Urothelium cell line (cell line): ENCODE data around the gene RHOBTB1.

Experiments
- DNase-seq: peaks from one replicate; pipeline ENCODE4 v3.0.0; 2011; ENCODE audit warnings: low spot score, mixed read lengths
- FAIRE-seq: peaks from 2 replicates; lab custom pipeline; 2011; peaks lifted over from hg19 to GRCh38; lab: Jason Lieb, UNC

RHOBTB1 gene

DNA sequence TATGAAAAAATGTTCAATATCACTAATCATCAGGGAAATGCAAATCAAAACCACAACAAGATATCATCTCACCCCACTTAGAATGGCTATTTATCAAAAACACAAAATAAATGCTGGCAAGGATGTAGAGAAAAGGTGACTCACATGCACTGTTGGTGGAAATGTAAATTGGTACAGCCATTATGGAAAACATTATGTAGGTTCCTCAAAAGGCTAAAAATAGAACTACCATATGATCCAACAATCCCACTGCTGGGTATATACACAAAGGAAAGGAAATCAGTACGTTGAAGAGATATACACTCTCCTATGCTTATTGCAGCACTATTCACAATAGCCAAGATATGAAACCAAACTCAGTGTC lies 115.5 kb downstream of the RHOBTB1 start:
- FAIRE-seq (no peak), DNase-seq (no peak)

DNA sequence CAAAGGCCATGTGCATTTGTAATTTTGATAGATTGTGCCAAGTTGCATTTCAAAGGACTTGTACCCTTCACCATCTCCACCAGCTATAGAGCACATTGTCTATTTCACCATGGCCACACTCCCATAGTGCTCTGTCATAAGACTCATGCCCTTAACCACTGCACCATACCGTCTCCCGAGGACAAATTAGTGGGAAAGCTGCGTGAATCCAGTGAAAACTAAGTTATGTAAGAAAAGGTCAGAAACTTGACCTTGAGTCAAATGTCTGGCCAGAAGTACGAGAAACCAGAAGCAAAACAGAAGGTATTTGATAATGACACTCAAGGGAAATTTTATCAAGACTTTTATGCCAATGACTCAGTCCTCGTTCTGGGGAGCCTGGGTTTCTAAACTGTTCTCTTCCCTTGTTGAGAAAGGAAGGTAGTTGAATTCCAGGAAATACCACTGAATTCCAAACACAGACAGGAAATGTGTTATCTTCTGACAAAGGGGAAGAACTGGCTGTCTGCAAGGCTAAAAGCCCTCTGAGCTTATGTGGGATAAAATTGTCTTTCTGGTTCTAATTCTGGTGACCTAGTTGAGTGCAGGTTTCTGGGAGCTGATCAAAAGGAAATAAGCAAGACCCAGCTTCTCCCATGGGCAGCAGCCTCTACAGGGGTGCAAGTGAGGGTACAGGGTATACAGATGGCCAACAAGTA lies 116.0 kb downstream of the RHOBTB1 start:
- FAIRE-seq (peak; percentile 17), DNase-seq (peak; percentile 49)

DNA sequence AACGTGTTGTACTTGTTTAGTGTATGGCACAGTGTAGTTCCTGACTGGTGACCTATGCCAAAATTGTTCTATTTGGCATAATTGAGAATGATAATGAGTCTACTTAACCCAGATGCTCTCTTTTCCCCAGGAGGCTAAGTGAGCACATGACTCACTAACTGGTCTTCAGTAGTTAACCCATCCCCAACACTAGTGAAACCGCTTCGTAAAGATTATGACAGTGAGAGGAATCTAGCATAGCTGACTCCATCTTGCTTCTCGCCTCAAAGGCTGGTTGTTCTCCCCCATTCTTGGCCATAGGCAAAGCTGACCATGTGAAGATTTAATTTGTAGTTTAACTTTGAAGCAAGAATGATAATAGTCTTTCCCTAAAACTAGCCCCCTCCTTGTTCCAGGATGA lies 118.5 kb downstream of the RHOBTB1 start:
- FAIRE-seq, result no peak
- no peak for DNase-seq

DNA sequence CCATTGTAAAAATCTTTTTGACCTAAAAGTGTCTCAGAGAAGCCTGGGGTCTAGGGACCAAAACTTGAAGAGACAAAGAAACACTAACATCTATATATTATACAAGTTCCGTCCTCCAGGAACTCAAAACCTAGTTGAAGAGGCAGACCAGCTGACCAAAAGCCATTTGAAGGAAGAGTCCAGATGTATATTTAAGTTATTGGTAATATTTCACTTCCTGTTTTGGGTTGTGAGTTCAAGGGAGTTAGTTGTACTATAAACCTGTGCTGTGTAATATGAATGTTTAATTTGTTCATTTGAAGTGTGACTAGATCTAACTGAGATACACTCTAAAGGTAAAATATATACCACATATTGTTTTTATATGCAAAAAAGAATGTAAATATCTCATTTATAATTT lies 120.7 kb downstream of the RHOBTB1 start:
- no peak for DNase-seq
- no peak for FAIRE-seq

DNA sequence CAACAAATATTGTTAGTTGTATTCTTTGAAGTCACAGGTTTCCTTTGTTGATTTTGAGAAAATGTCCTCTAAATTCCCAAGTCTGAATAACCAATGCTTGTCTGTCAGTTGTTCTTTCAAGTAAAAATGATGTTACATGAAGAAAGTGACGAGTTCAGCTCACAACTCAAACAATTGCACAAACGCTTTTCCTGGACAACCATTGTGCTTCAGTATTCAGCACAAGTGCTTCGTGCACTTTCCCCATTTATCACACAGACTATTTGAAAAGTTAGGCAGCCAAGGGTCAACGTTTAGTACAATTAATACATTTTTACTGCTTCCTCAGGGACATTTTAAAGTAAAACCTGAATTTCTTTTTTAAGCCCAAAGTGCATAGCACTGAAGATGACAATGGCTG lies 121.2 kb downstream of the RHOBTB1 start:
- no peak for FAIRE-seq
- no peak for DNase-seq

DNA sequence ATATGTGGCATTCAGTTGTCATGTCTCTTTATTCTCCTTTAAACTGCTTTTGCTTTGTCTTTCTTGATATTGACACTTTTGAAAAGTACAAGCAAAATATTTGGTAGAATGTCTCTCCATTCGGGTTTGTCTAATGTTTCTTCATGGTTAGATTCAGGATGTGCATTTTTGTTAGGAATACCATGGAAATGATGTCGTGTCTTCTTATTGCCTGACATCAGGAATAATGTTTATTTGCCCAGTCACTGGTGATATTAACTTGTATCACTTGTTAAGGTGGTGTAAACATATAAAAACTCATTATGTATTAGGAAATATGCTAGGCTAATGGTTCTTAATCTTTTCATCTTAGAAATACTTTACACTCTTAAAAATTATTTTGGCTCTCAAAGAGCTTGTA lies 122.3 kb downstream of the RHOBTB1 start:
- no peak for FAIRE-seq

DNA sequence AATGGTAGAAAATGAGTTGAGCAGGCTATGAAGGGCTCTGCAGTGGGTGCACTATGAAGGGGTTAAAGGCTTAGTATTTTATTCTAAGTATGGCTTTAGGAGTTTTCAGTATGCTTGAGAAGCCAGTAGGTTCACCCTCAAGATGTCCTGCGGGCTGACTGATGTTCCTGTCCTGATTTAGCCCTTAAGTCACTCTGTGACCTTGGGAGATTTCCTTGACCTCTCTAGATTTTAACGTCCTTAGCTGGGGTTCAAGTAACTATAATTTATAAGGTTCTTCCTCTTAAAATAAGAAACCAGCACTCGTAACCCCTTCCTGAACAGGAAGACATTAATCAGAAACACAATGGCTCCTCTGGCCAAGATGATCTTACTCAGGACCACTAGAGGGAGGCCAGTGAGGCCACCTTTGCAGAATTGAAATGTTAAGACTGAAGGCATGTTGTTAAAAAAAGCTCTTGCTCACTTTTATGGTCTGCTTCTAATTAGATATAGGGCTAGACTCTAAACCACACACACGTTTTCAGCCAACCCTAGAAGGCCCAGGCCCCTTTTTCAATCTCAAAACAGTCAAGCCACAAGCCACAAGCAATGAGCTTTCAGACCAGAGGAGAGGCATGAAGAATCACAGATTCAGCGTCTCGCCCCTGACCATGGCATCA lies 123.8 kb downstream of the RHOBTB1 start:
- no peak for FAIRE-seq
- DNase-seq, result no peak

More for the DNA sequence above, 122.3 kb downstream of the RHOBTB1 start:
- no peak for DNase-seq
